ENCODE results near the gene VTCN1.

DNA sequence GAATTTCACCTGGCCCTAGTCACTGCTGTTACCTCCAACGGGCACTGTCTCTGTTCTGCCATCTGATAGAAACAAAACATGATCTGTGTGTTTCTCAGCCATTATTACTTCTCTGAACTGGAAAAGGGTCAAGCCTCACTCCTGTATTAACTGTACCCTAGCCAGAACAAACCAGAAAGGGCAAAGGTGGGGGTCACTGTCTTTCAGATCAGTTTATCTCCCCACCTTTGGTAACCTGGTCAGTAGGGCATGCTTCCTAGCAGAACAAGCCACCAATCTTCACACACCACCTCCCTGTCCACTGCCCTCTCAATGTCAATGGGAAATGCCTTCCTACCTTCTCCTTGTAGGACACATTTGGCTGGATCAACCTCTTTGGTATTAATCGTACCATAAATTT, 93.0 kb downstream of the VTCN1 start:
- TF ChIP-seq, protein P1, sequence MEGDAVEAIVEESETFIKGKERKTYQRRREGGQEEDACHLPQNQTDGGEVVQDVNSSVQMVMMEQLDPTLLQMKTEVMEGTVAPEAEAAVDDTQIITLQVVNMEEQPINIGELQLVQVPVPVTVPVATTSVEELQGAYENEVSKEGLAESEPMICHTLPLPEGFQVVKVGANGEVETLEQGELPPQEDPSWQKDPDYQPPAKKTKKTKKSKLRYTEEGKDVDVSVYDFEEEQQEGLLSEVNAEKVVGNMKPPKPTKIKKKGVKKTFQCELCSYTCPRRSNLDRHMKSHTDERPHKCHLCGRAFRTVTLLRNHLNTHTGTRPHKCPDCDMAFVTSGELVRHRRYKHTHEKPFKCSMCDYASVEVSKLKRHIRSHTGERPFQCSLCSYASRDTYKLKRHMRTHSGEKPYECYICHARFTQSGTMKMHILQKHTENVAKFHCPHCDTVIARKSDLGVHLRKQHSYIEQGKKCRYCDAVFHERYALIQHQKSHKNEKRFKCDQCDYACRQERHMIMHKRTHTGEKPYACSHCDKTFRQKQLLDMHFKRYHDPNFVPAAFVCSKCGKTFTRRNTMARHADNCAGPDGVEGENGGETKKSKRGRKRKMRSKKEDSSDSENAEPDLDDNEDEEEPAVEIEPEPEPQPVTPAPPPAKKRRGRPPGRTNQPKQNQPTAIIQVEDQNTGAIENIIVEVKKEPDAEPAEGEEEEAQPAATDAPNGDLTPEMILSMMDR (IDR thresholded peaks at IDR 0.05): no peak
- no peak for TF ChIP-seq ZFX (IDR thresholded peaks at IDR 0.05; ENCODE audit: borderline replicate concordance)

Data from 22Rv1 (cell line).